AG09319 (cell line): ENCODE measurements around the gene VPS18.

ENCODE experiments used
- DNase-seq: peaks from one replicate; pipeline ENCODE4 v3.0.0-alpha.2; 2010; ENCODE audit warnings: low read depth; ENCODE audit errors: extremely low read depth
- CTCF ChIP-seq: IDR thresholded peaks from 2 replicates; pipeline ENCODE4 v1.5.1; 2011; ENCODE audit warnings: low read depth, mild to moderate bottlenecking, inconsistent platforms, low read length, moderate library complexity

Gene VPS18

GRCh38 chr15:40936234-40936708 lies 42.0 kb downstream of the VPS18 start:
- TF ChIP-seq CTCF: no peak
- DNase-seq: no peak

- DNase-seq: no peak
Measured at GRCh38 chr15:40936709-40937666, 42.7 kb downstream of the VPS18 start.

GRCh38 chr15:40937762-40938535 lies 43.7 kb downstream of the VPS18 start:
- DNase-seq: no peak
- TF ChIP-seq CTCF: no peak; the same call in 1 of the 2 replicates

More at GRCh38 chr15:40936709-40937666, 42.7 kb downstream of the VPS18 start:
- TF ChIP-seq CTCF: no peak

GRCh38 chr15:40938536-40938870 lies 44.3 kb downstream of the VPS18 start:
- no peak for DNase-seq
- TF ChIP-seq CTCF: no peak

- DNase-seq: no peak
- TF ChIP-seq CTCF: no peak
Measured at GRCh38 chr15:40940296-40940801, 46.1 kb downstream of the VPS18 start.

GRCh38 chr15:40941068-40941527 lies 46.8 kb downstream of the VPS18 start:
- no peak for DNase-seq
- no peak for TF ChIP-seq CTCF
